Fibroblast of villous mesenchyme (primary cell): Measurements from ENCODE around the gene ZFYVE21. TPM values are rescaled to one million over a fixed set of nuclear protein-coding genes. Genes with fewer than 3 reads are reported as not detected.
A peak's percentile ranks its signal among the peaks of the same experiment; 100 is the strongest.

ENCODE experiments used
- DNase-seq: peaks from one replicate; pipeline ENCODE4 v3.0.0-alpha.2; 2010; ENCODE audit warnings: low read depth
- H3K4me3 ChIP-seq: 2 replicates; pipeline ENCODE4 v1.5.1; 2011; ENCODE audit warnings: low read depth, mild to moderate bottlenecking, low read length
- CTCF ChIP-seq: IDR thresholded peaks from 2 replicates; pipeline ENCODE4 v1.5.1; 2012; ENCODE audit warnings: low read depth, mild to moderate bottlenecking, low read length; ENCODE audit not compliant: insufficient read depth
- total RNA-seq: library from RNA; depleted of rRNA; stranded (reverse); fragments of >200 nt; gene quantifications from 2 replicates; pipeline ENCODE4 v1.2.3, GENCODE V29; 2012

ZFYVE21 gene
- total RNA-seq, 1 donor = 53.5 TPM

- no peak for TF ChIP-seq CTCF
- H3K4me3 ChIP-seq = no peak overlapping the region
- no peak for DNase-seq
Measured at GRCh38 chr14:103733651-103734050, 18.0 kb downstream of the ZFYVE21 start.

GRCh38 chr14:103734081-103734888 is 18.7 kb downstream of the ZFYVE21 start:
- no peak for TF ChIP-seq CTCF
- no peak for DNase-seq

GRCh38 chr14:103735022-103735421 is 19.4 kb downstream of the ZFYVE21 start:
- no peak for DNase-seq
- no peak for TF ChIP-seq CTCF
- no peak overlapping the region for H3K4me3 ChIP-seq

More at GRCh38 chr14:103734081-103734888, 18.7 kb downstream of the ZFYVE21 start:
- H3K4me3 ChIP-seq = no peak overlapping the region

DNA sequence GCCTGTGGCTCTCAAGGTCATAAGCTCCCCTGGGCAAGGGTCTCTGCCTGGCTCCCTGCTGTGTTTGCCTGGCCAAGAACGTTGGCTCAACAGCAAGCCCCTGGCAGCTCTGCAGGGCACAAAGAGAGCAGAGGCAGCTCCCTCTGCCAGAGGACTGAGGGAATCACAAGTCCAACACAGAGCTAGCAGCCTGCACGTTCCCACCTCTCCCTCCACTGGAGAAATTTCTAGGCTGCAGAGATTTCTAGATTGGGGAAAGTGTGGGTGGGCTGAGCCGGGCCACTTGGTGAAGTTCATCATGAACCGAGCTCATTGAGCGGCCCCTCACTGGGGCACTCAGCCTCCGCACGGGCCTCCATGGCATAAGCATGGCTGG is 19.8 kb downstream of the ZFYVE21 start:
- no peak for TF ChIP-seq CTCF
- no peak for DNase-seq
- H3K4me3 ChIP-seq = no peak overlapping the region

- TF ChIP-seq CTCF = no peak
- H3K4me3 ChIP-seq = no peak overlapping the region
- no peak for DNase-seq
Measured at GRCh38 chr14:103735815-103736545, 20.4 kb downstream of the ZFYVE21 start.

DNA sequence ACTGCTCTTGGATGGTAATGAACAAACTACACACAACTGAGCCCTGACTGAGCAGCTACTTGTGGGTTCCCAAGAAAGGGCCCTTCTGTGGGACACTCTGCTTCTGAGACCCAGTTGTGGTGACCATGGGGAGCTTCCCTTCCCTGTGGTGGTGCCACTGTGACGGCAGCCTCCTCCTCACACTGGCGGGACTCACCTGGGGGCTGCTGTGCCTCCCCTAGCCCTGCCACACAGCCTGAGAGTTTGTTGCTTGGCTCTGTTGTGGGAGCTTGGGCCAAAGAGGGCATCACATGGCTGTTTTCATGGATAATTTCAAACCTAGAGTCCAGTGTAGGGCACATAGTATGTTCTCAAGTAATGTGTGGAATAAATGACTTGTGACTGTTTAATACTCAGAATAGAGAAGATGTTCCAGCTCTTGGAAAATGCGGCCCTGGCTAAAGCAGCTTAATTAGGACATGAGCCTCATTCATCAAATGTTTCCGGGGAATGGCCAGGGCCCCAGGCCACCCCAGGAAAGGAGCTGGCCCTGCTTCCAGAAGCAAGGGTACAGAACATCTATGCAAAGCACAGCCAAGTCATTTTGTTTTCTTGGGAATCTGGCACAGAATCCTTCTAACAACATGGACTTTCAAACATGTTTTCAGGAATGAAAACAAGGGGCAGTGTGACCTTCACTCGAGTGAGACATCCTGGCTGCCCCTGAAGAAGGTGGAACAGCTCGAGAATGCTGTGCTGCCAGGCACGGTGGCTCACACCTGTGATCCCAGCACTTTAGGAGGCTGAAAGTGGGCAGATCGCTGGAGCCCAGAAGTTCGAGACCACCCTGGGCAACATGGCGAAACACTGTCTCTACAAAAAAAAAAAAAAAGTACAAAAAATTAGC is 21.2 kb downstream of the ZFYVE21 start:
- peak; percentile 47 for DNase-seq
- TF ChIP-seq CTCF = no peak
- no peak overlapping the region for H3K4me3 ChIP-seq
